Tibial nerve (tissue), 4 donors: Measurements from ENCODE around the gene ARL2BP. TPM values are rescaled to one million over a fixed set of nuclear protein-coding genes. Genes with fewer than 3 reads are reported as not detected.

Experiments used
- DNase-seq, 2 donors: peaks; one replicate each; pipeline ENCODE4 v3.0.0-alpha.2; 2019; ENCODE audit warnings: low spot score in 2 of 2
- H3K27ac ChIP-seq, 4 donors: fragments of 200-600 bp; sonication (generic) in 3 of 4; one replicate each; pipeline ENCODE4 v1.5.1; 2017 to 2019; ENCODE audit warnings: mild to moderate bottlenecking in 1 of 4
- H3K27me3 ChIP-seq, 2 donors: fragments of 200-600 bp; sonication (generic) in 1 of 2; one replicate each; pipeline versions ENCODE4 v1.5.1 to v1.6.0; 2017 to 2019
- H3K36me3 ChIP-seq, 3 donors: fragments of 200-600 bp; sonication (generic); one replicate each; pipeline ENCODE4 v1.5.1; 2018 to 2019
- H3K4me1 ChIP-seq, 4 donors: fragments of 200-600 bp; sonication (generic) in 3 of 4; one replicate each; pipeline ENCODE4 v1.5.1; 2017 to 2019
- H3K4me3 ChIP-seq, 4 donors: fragments of 200-600 bp; sonication (generic) in 3 of 4; one replicate each; pipeline ENCODE4 v1.5.1; 2017 to 2019; ENCODE audit warnings: mild to moderate bottlenecking in 1 of 4, moderate library complexity in 1 of 4
- H3K9me3 ChIP-seq, 4 donors: fragments of 200-600 bp; sonication (generic) in 3 of 4; one replicate each; pipeline ENCODE4 v1.5.1; 2017 to 2019
- EP300 ChIP-seq, 2 donors: sonication (generic); formaldehyde crosslinking; IDR thresholded peaks; one replicate each; pipeline ENCODE4 v1.6.1; 2017; ENCODE audit warnings: antibody characterized with exemption in 2 of 2, mild to moderate bottlenecking in 1 of 2
- POLR2A ChIP-seq, 2 donors: fragments of 450-650 bp; IDR thresholded peaks; one replicate each; pipeline ENCODE4 v1.6.1; 2017; ENCODE audit warnings: antibody characterized with exemption in 2 of 2, mild to moderate bottlenecking in 2 of 2, moderate library complexity in 2 of 2
- WGBS, 2 donors: methylation state at CpG; one replicate each; pipeline ENCODE4 v1.1.5; 2018; 5-methylcytosine and 5-hydroxymethylcytosine counted together
- total RNA-seq, 4 donors: library from RNA; depleted of rRNA; stranded (reverse); fragments of >200 nt; gene quantifications; one replicate each; pipeline ENCODE4 v1.1.0, GENCODE V29; 2016
- TF ChIP-seq, protein P1 (sequence below), 5 experiments: fragments of 200-600 bp in 3 of 5; fragments of 450-650 bp in 2 of 5; sonication (generic) in 3 of 5; IDR thresholded peaks; one replicate each; pipeline ENCODE4 v1.5.1; 2016 to 2019; ENCODE audit warnings: antibody characterized with exemption in 5 of 5, mild to moderate bottlenecking in 3 of 5, moderate library complexity in 2 of 5

ARL2BP gene
- total RNA-seq, 4 donors from 2014 or later, result 54.0 to 63.8 (median 55.5) TPM

DNA sequence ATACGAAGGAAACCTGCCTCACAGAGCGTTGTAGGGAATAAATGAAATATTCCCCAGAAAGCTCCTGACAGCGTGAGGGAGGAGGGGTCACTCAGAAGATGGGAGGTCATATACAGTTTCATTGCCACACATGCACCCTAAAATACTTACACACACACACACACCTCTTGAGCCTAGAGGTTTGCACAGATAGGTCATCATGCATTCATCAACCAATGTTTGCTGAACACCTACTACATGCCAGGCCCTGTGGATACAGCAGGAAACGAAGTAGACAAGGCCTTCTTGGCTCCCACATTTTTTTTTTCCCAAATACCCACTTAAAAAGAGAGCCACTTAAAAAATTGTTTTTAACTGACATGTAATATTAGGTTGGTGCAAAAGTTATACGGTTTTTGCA lies 40.3 kb downstream of the ARL2BP start:
- 81 to 84% methylated on average over 5 of the region's 5 CpGs for WGBS, 2 donors
- Histone ChIP-seq H3K36me3 (no peaks in the 10 kb centered on the region), H3K4me1 (peaks cover 0 to 63% (median 14%) of the 10 kb centered on the region in 4 donors), H3K27ac (peak overlapping the region in 3 of 4 donors; percentile 80 to 88 (median 88)), H3K27me3 (peaks cover 0 to 7% of the 10 kb centered on the region in 2 donors), H3K9me3 (no peaks in the 10 kb centered on the region), H3K4me3 (peak overlapping the region in 1 of 4 donors; percentile 71)
- TF ChIP-seq, protein P1, sequence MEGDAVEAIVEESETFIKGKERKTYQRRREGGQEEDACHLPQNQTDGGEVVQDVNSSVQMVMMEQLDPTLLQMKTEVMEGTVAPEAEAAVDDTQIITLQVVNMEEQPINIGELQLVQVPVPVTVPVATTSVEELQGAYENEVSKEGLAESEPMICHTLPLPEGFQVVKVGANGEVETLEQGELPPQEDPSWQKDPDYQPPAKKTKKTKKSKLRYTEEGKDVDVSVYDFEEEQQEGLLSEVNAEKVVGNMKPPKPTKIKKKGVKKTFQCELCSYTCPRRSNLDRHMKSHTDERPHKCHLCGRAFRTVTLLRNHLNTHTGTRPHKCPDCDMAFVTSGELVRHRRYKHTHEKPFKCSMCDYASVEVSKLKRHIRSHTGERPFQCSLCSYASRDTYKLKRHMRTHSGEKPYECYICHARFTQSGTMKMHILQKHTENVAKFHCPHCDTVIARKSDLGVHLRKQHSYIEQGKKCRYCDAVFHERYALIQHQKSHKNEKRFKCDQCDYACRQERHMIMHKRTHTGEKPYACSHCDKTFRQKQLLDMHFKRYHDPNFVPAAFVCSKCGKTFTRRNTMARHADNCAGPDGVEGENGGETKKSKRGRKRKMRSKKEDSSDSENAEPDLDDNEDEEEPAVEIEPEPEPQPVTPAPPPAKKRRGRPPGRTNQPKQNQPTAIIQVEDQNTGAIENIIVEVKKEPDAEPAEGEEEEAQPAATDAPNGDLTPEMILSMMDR (IDR thresholded peaks at IDR 0.05), result no peak
- TF ChIP-seq POLR2A (IDR thresholded peaks at IDR 0.05) (no peak), EP300 (IDR thresholded peaks at IDR 0.05) (no peak)
- DNase-seq, result no peak

DNA sequence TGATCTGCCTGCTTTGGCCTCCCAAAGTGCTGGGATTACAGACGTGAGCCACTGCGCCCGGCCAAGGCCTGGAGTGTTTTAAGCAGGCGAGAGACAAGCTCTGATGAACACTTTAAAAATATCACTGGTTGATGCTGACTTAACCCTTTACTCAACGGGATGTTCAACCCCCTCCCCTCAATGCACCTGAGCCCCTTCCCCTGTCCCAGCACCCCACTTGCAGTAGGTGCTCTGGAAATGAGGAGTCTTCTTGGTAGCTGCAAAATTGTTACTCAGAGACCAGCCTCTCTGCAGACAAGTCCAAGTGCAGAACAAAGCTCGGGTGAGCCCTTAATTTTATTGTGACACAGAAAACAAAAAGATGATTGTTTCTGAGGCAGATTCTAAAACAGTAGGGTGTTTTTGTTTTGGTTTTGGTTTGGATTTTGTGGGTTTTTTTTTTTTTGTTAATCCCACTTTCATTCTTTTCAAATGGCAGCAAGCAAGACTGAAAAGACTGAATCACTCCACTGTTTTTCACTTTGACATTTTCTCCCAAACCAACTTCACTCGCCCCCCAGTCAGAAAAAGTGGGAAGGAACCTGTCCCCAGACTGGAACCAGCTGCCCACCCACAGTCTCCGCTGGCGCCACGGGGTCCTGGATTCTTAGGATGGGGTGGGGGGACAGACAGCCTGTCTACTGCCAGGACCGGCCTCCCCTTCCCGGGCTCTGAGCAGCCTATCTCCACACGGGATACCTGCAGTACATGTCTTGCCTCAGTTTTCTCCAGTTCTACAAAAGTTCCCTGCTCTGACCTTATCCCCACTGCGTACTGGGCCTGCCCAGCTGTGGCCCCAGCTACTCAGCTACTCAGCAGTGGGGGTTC lies 44.6 kb downstream of the ARL2BP start:
- peak overlapping the region in 1 of 4 donors; percentile 14 for H3K4me3 ChIP-seq
- H3K27me3 ChIP-seq, result no peaks in the 10 kb centered on the region
- H3K9me3 ChIP-seq, result no peaks in the 10 kb centered on the region
- WGBS, 2 donors, result 27 to 36% methylated on average over 14 of the region's 14 CpGs
- no peak for DNase-seq
- peaks cover 0 to 43% (median 7%) of the 10 kb centered on the region in 4 donors for H3K4me1 ChIP-seq
- peak overlapping the region; percentile 60 to 90 (median 80) for H3K27ac ChIP-seq
- TF ChIP-seq POLR2A (IDR thresholded peaks at IDR 0.05) (no peak), EP300 (IDR thresholded peaks at IDR 0.05) (peak in 1 of 2 donors; percentile 42)
- TF ChIP-seq, protein P1 (IDR thresholded peaks at IDR 0.05), result no peak
- no peaks in the 10 kb centered on the region for H3K36me3 ChIP-seq

DNA sequence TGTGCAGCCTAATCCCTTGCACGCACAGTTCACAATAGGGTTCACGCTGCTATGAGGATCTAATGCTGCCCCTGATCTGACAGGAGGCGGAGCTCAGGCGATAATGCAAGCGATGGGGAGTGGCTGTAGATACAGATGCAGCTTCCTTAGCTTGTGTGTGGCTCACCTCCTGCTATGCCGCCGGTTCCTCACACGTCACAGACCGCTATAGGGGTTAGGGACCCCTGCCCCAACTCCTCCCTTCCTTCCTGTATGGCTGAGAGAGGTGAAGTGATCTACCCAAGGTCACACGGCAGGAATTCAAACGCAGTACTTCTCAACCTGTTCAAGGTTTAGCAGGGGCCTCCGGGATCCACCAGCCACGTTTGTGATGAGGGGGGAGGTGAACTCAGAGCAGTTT lies 52.8 kb downstream of the ARL2BP start:
- H3K36me3 ChIP-seq, result no peaks in the 10 kb centered on the region
- TF ChIP-seq EP300 (IDR thresholded peaks at IDR 0.05) (no peak), POLR2A (IDR thresholded peaks at IDR 0.05) (no peak)
- TF ChIP-seq, protein P1 (IDR thresholded peaks at IDR 0.05), result no peak
- peak overlapping the region in 1 of 4 donors; percentile 98 for H3K27ac ChIP-seq
- H3K4me3 ChIP-seq, result no peak overlapping the region
- H3K4me1 ChIP-seq, result peaks cover 0 to 23% (median 13%) of the 10 kb centered on the region in 4 donors
- DNase-seq, result no peak
- 62 to 65% methylated on average over 13 of the region's 13 CpGs for WGBS, 2 donors
- H3K9me3 ChIP-seq, result no peaks in the 10 kb centered on the region
- H3K27me3 ChIP-seq, result no peaks in the 10 kb centered on the region

DNA sequence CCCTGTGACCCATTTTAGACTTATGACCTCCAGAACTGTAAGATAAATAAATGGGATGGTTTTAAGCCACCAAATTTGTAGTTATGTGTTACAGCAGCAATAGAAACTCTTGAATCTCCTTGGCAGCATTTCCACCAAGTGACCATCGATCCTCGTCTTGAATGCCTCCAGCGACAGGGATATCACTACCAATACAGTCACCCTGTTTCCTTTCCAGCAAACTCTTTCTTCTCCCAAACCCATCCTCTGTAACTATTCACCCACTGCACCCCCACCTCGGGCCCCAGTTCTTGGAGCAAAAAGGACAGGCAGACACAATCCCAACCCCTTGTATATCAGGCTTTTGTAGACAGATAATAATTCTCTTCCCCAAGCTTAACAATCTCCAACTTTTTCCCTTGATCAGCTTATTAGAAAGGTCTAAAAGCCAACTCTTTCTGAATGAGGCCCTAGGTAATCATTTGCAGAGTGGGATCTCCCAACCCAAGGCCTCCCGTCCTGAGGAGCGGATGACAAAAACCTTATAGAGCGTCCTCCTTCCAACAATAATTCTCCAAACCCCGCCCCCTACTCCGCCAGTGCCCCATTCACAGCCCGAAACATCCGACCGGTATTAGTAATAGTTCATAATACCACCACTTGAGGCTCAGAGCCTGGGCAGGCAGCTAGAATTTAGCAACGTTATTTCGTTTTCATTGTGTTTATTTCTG lies 54.1 kb downstream of the ARL2BP start:
- H3K4me3 ChIP-seq, result peak overlapping the region; percentile 33 to 50 (median 42)
- H3K4me1 ChIP-seq, result peaks cover 0 to 27% (median 13%) of the 10 kb centered on the region in 4 donors
- H3K27me3 ChIP-seq, result no peaks in the 10 kb centered on the region
- H3K36me3 ChIP-seq, result no peaks in the 10 kb centered on the region
- no peak for TF ChIP-seq POLR2A (IDR thresholded peaks at IDR 0.05)
- TF ChIP-seq EP300 (IDR thresholded peaks at IDR 0.05), result no peak
- TF ChIP-seq, protein P1 (IDR thresholded peaks at IDR 0.05), result no peak
- no peak for DNase-seq
- WGBS, 2 donors, result 8 to 13% methylated on average over 14 of the region's 14 CpGs
- no peaks in the 10 kb centered on the region for H3K9me3 ChIP-seq
- H3K27ac ChIP-seq, result peak overlapping the region; percentile 84 to 98 (median 88)
